HG03135 (cell line): ENCODE results near the gene COX4I1.

Source experiments
- ATAC-seq: cut with Tn5 transposase; IDR thresholded peaks from one replicate; pipeline ENCODE4 v1.9.1; 2021; ENCODE audit warnings: mild to moderate bottlenecking, moderate library complexity; ENCODE audit not compliant: unreplicated experiment

The COX4I1 gene

GRCh38 chr16:85799497-85800320, at the start of gene COX4I1, which contains the start of gene EMC8:
COX4I1 (plus strand) TSS chr16:85799695; CDS start chr16:85801206, 1,511 bp downstream.
EMC8 (minus strand) TSS chr16:85799544; CDS start chr16:85799295, 249 bp downstream.
- ATAC-seq: peak; percentile 78

- no peak for ATAC-seq
Observed at GRCh38 chr16:85749771-85750145, 49.7 kb upstream of the COX4I1 start.

GRCh38 chr16:85750146-85750826, 49.2 kb upstream of the COX4I1 start:
- no peak for ATAC-seq

GRCh38 chr16:85750827-85751697, 48.4 kb upstream of the COX4I1 start, which contains the start of gene C16orf74:
C16orf74 (minus strand) TSS chr16:85751096; CDS start chr16:85735217, 15,879 bp downstream.
- peak; percentile 45 for ATAC-seq

- ATAC-seq: no peak
Observed at GRCh38 chr16:85751698-85752501, 47.6 kb upstream of the COX4I1 start.

- ATAC-seq: no peak
Observed at GRCh38 chr16:85752511-85753420, 46.7 kb upstream of the COX4I1 start.

GRCh38 chr16:85753559-85753958, 45.9 kb upstream of the COX4I1 start:
- no peak for ATAC-seq

GRCh38 chr16:85753976-85754375, 45.5 kb upstream of the COX4I1 start:
- ATAC-seq: no peak

- no peak for ATAC-seq
Observed at GRCh38 chr16:85754413-85754812, 45.1 kb upstream of the COX4I1 start.

GRCh38 chr16:85755929-85756768, 43.3 kb upstream of the COX4I1 start:
- peak; percentile 49 for ATAC-seq

- ATAC-seq: no peak
Observed at GRCh38 chr16:85757341-85757822, 42.1 kb upstream of the COX4I1 start.

- ATAC-seq: no peak
Observed at GRCh38 chr16:85759136-85759535, 40.4 kb upstream of the COX4I1 start.

GRCh38 chr16:85759631-85760419, 39.7 kb upstream of the COX4I1 start:
- ATAC-seq: no peak

- no peak for ATAC-seq
Observed at GRCh38 chr16:85761861-85762260, 37.6 kb upstream of the COX4I1 start.

- no peak for ATAC-seq
Observed at GRCh38 chr16:85762970-85763369, 36.5 kb upstream of the COX4I1 start.

GRCh38 chr16:85763616-85764015, 35.9 kb upstream of the COX4I1 start:
- no peak for ATAC-seq

- ATAC-seq: no peak
Observed at GRCh38 chr16:85765211-85765610, 34.3 kb upstream of the COX4I1 start.
